GM10248 (cell line): ENCODE results near the gene MITF.

Experiments used
- CTCF ChIA-PET: fragments of 300-600 bp; sonication (Branson Sonifier 250); formaldehyde crosslinking; extraction: SDS; loops from one replicate; lab custom pipeline; 2021; ENCODE audit warnings: antibody characterized with exemption; lab: Yijun Ruan, JAX
- POLR2A ChIA-PET: fragments of 350-650 bp; sonication (Branson Sonifier 250); formaldehyde crosslinking; extraction: SDS; loops from one replicate; lab custom pipeline; 2020; ENCODE audit warnings: antibody characterized with exemption; lab: Yijun Ruan, JAX
- DNase-seq: peaks from one replicate; pipeline ENCODE4 v3.0.0; 2012; ENCODE audit errors: extremely low spot score
- CTCF ChIP-seq: IDR thresholded peaks from 2 replicates; pipeline ENCODE4 v1.5.1; 2012; ENCODE audit warnings: mild to moderate bottlenecking, low read depth; ENCODE audit errors: extremely low read depth, missing control alignments, control extremely low read depth

The MITF gene

GRCh38 chr3:69867941-69868505 lies 128.8 kb downstream of the MITF start:
- DNase-seq: no peak
- no peak for TF ChIP-seq CTCF
- CTCF ChIA-PET: no interaction called here
- POLR2A ChIA-PET: no interaction called here

- CTCF ChIA-PET: interaction anchor here (1.5 kb wide), 1 partner anchor 13 kb away, joined by 4 read pairs; no protein-coding TSS in a partner anchor
- no peak for DNase-seq
- POLR2A ChIA-PET: no interaction called here
- no peak for TF ChIP-seq CTCF
Observed at GRCh38 chr3:69868841-69869420, 129.7 kb downstream of the MITF start.

GRCh38 chr3:69869643-69870042 lies 130.4 kb downstream of the MITF start:
- POLR2A ChIA-PET: no interaction called here
- CTCF ChIA-PET: interaction anchor here (1.5 kb wide), 1 partner anchor 14 kb away, joined by 4 read pairs; no protein-coding TSS in a partner anchor
- DNase-seq: no peak
- no peak for TF ChIP-seq CTCF

- no peak for TF ChIP-seq CTCF
- ChIA-PET CTCF (interaction anchor here (0.9 kb wide), 1 partner anchor 9 kb away, joined by 3 read pairs; no protein-coding TSS in a partner anchor), POLR2A (no interaction called here)
- no peak for DNase-seq
Observed at GRCh38 chr3:69871251-69871650, 132.0 kb downstream of the MITF start.

GRCh38 chr3:69871868-69872267 lies 132.6 kb downstream of the MITF start:
- ChIA-PET CTCF (no interaction called here), POLR2A (no interaction called here)
- no peak for DNase-seq
- no peak for TF ChIP-seq CTCF

GRCh38 chr3:69872783-69873378 lies 133.6 kb downstream of the MITF start:
- TF ChIP-seq CTCF: no peak
- DNase-seq: no peak
- ChIA-PET POLR2A (no interaction called here), CTCF (no interaction called here)
